ENCODE data around the gene MGAT4B. TPM values are rescaled to one million over a fixed set of nuclear protein-coding genes. Genes with fewer than 3 reads are reported as not detected.

MGAT4B gene
- total and polyA plus RNA-seq, 2 of the 13 experiments (the other 11 are each of a cell fraction or from before 2014, with no cell fraction given): 93.5 to 130 TPM

- TF ChIP-seq ZMAT3 (CRISPR knock-in tag; conservative IDR thresholded peaks at IDR 0.05) (no peak), TFDP2 (CRISPR knock-in tag; IDR thresholded peaks at IDR 0.05) (0 out of 2 replicates have a peak, but pooled peaks have one; percentile 13), MED1 (CRISPR knock-in tag; IDR thresholded peaks at IDR 0.05) (peak; percentile 56; the same call in 1 of the 2 replicates), FOXA3 (CRISPR knock-in tag; IDR thresholded peaks at IDR 0.05) (no peak), ZNF619 (CRISPR knock-in tag; IDR thresholded peaks at IDR 0.05) (no peak), HNF4A (CRISPR knock-in tag; IDR thresholded peaks at IDR 0.05) (peak; percentile 89), ZNF652 (CRISPR knock-in tag; IDR thresholded peaks at IDR 0.05; ENCODE audit: borderline replicate concordance, low read depth) (peak; percentile 10; the same call in 1 of the 2 replicates), CERS6 (CRISPR knock-in tag; IDR thresholded peaks at IDR 0.05) (no peak), FOXP4 (CRISPR knock-in tag; IDR thresholded peaks at IDR 0.05) (peak; percentile 70), KAT7 (CRISPR knock-in tag; IDR thresholded peaks at IDR 0.05; ENCODE audit: borderline replicate concordance) (peak; percentile 66; the same call in 1 of the 2 replicates), ZNF33A (CRISPR knock-in tag; IDR thresholded peaks at IDR 0.05; ENCODE audit: borderline replicate concordance) (no peak), ZNF646 (CRISPR knock-in tag; IDR thresholded peaks at IDR 0.05) (no peak), TFAP4 (IDR thresholded peaks at IDR 0.05; ENCODE audit: borderline replicate concordance, low read depth) (no peak), RAD51 (IDR thresholded peaks at IDR 0.05; ENCODE audit: borderline replicate concordance) (no peak), GPBP1L1 (CRISPR knock-in tag; IDR thresholded peaks at IDR 0.05) (no peak), ZBTB7B (CRISPR knock-in tag; IDR thresholded peaks at IDR 0.05) (peak; percentile 57)
These were observed 19.1 kb upstream of the MGAT4B start (continued) for GRCh38 chr5:179825655-179826182.

Measured in HepG2 (cell line).